ENCODE results near the gene MUTYH.

MUTYH gene

GRCh38 chr1:45321444-45321843 lies 18.8 kb downstream of the MUTYH start:
- Histone ChIP-seq H3K36me3 (ENCODE audit: insufficient read depth, low read length) (no peaks in the 10 kb centered on the region), H3K9ac (ENCODE audit: low read depth, low read length) (peak overlapping the region; percentile 7; the same call in 1 of the 2 replicates), H3K4me1 (ENCODE audit: insufficient read depth, low read length) (peaks cover 39% of the 10 kb centered on the region), H3K9me3 (ENCODE audit: control insufficient read depth, insufficient read depth, low read length) (no peaks in the 10 kb centered on the region; the same call in 1 of the 2 replicates)

- no peak overlapping the region for H3K9ac ChIP-seq (ENCODE audit: low read depth, low read length)
- H3K4me1 ChIP-seq (ENCODE audit: insufficient read depth, low read length): peaks cover 33% of the 10 kb centered on the region
- H3K36me3 ChIP-seq (ENCODE audit: insufficient read depth, low read length): no peaks in the 10 kb centered on the region
- H3K9me3 ChIP-seq (ENCODE audit: control insufficient read depth, insufficient read depth, low read length): no peaks in the 10 kb centered on the region; the same call in 1 of the 2 replicates
Observed at GRCh38 chr1:45319761-45320160, 20.5 kb downstream of the MUTYH start.

- Histone ChIP-seq H3K9me3 (ENCODE audit: control insufficient read depth, insufficient read depth, low read length) (no peaks in the 10 kb centered on the region; the same call in 1 of the 2 replicates), H3K9ac (ENCODE audit: low read depth, low read length) (peak overlapping the region; percentile 56; the same call in 1 of the 2 replicates), H3K36me3 (ENCODE audit: insufficient read depth, low read length) (no peaks in the 10 kb centered on the region), H3K4me1 (ENCODE audit: insufficient read depth, low read length) (peaks cover 28% of the 10 kb centered on the region; the same call in 1 of the 2 replicates)
Observed at GRCh38 chr1:45317166-45317565, 23.1 kb downstream of the MUTYH start.

- peaks cover 10% of the 10 kb centered on the region; the same call in 1 of the 2 replicates for H3K4me1 ChIP-seq (ENCODE audit: insufficient read depth, low read length)
- no peaks in the 10 kb centered on the region for H3K36me3 ChIP-seq (ENCODE audit: insufficient read depth, low read length)
- H3K9me3 ChIP-seq (ENCODE audit: control insufficient read depth, insufficient read depth, low read length): 0 out of 2 replicates have a peak, but pooled peaks cover 6% of the 10 kb centered on the region
- H3K9ac ChIP-seq (ENCODE audit: low read depth, low read length): no peak overlapping the region
Observed at GRCh38 chr1:45314266-45314665, 26.0 kb downstream of the MUTYH start.

GRCh38 chr1:45306905-45307304 lies 33.3 kb downstream of the MUTYH start:
- Histone ChIP-seq H3K9ac (ENCODE audit: low read depth, low read length) (no peak overlapping the region), H3K4me1 (ENCODE audit: insufficient read depth, low read length) (peaks cover 23% of the 10 kb centered on the region), H3K36me3 (ENCODE audit: insufficient read depth, low read length) (no peaks in the 10 kb centered on the region), H3K9me3 (ENCODE audit: control insufficient read depth, insufficient read depth, low read length) (0 out of 2 replicates have a peak, but pooled peaks cover 6% of the 10 kb centered on the region)

- peak overlapping the region; percentile 14; the same call in 1 of the 2 replicates for H3K9ac ChIP-seq (ENCODE audit: low read depth, low read length)
- 0 out of 2 replicates have a peak, but pooled peaks cover 6% of the 10 kb centered on the region for H3K9me3 ChIP-seq (ENCODE audit: control insufficient read depth, insufficient read depth, low read length)
- H3K36me3 ChIP-seq (ENCODE audit: insufficient read depth, low read length): no peaks in the 10 kb centered on the region
- peaks cover 23% of the 10 kb centered on the region for H3K4me1 ChIP-seq (ENCODE audit: insufficient read depth, low read length)
Observed at GRCh38 chr1:45306319-45306718, 33.9 kb downstream of the MUTYH start.

GRCh38 chr1:45305231-45305630 lies 35.0 kb downstream of the MUTYH start:
- H3K9ac ChIP-seq (ENCODE audit: low read depth, low read length): no peak overlapping the region
- peaks cover 23% of the 10 kb centered on the region for H3K4me1 ChIP-seq (ENCODE audit: insufficient read depth, low read length)
- H3K9me3 ChIP-seq (ENCODE audit: control insufficient read depth, insufficient read depth, low read length): no peaks in the 10 kb centered on the region
- H3K36me3 ChIP-seq (ENCODE audit: insufficient read depth, low read length): no peaks in the 10 kb centered on the region

GRCh38 chr1:45304311-45305081 lies 35.7 kb downstream of the MUTYH start:
- H3K9me3 ChIP-seq (ENCODE audit: control insufficient read depth, insufficient read depth, low read length): no peaks in the 10 kb centered on the region
- peak overlapping the region; percentile 90 for H3K9ac ChIP-seq (ENCODE audit: low read depth, low read length)
- no peaks in the 10 kb centered on the region for H3K36me3 ChIP-seq (ENCODE audit: insufficient read depth, low read length)
- H3K4me1 ChIP-seq (ENCODE audit: insufficient read depth, low read length): peaks cover 23% of the 10 kb centered on the region

- Histone ChIP-seq H3K9ac (ENCODE audit: low read depth, low read length) (peak overlapping the region; percentile 90), H3K9me3 (ENCODE audit: control insufficient read depth, insufficient read depth, low read length) (no peaks in the 10 kb centered on the region), H3K36me3 (ENCODE audit: insufficient read depth, low read length) (no peaks in the 10 kb centered on the region), H3K4me1 (ENCODE audit: insufficient read depth, low read length) (peaks cover 23% of the 10 kb centered on the region)
Observed at GRCh38 chr1:45303520-45304310, 36.5 kb downstream of the MUTYH start.

- peak overlapping the region; percentile 81 for H3K9ac ChIP-seq (ENCODE audit: low read depth, low read length)
- H3K9me3 ChIP-seq (ENCODE audit: control insufficient read depth, insufficient read depth, low read length): no peaks in the 10 kb centered on the region
- H3K36me3 ChIP-seq (ENCODE audit: insufficient read depth, low read length): no peaks in the 10 kb centered on the region
- peaks cover 21% of the 10 kb centered on the region for H3K4me1 ChIP-seq (ENCODE audit: insufficient read depth, low read length)
Observed at GRCh38 chr1:45302505-45303150, 37.6 kb downstream of the MUTYH start.

GRCh38 chr1:45300669-45300997 lies 39.6 kb downstream of the MUTYH start:
- Histone ChIP-seq H3K4me1 (ENCODE audit: insufficient read depth, low read length) (peaks cover 2% of the 10 kb centered on the region), H3K36me3 (ENCODE audit: insufficient read depth, low read length) (no peaks in the 10 kb centered on the region), H3K9ac (ENCODE audit: low read depth, low read length) (no peak overlapping the region), H3K9me3 (ENCODE audit: control insufficient read depth, insufficient read depth, low read length) (no peaks in the 10 kb centered on the region)

GRCh38 chr1:45299981-45300668 lies 40.1 kb downstream of the MUTYH start:
- H3K9ac ChIP-seq (ENCODE audit: low read depth, low read length): no peak overlapping the region
- H3K36me3 ChIP-seq (ENCODE audit: insufficient read depth, low read length): no peaks in the 10 kb centered on the region
- no peaks in the 10 kb centered on the region for H3K4me1 ChIP-seq (ENCODE audit: insufficient read depth, low read length)
- no peaks in the 10 kb centered on the region for H3K9me3 ChIP-seq (ENCODE audit: control insufficient read depth, insufficient read depth, low read length)

GRCh38 chr1:45299296-45299695 lies 40.9 kb downstream of the MUTYH start:
- no peaks in the 10 kb centered on the region for H3K4me1 ChIP-seq (ENCODE audit: insufficient read depth, low read length)
- no peaks in the 10 kb centered on the region for H3K9me3 ChIP-seq (ENCODE audit: control insufficient read depth, insufficient read depth, low read length)
- no peak overlapping the region for H3K9ac ChIP-seq (ENCODE audit: low read depth, low read length)
- H3K36me3 ChIP-seq (ENCODE audit: insufficient read depth, low read length): no peaks in the 10 kb centered on the region

Data from ES-I3 (cell line).